ENCODE measurements around the gene CEACAM16. TPM values are rescaled to one million over a fixed set of nuclear protein-coding genes. Genes with fewer than 3 reads are reported as not detected.

CEACAM16 gene
- total RNA-seq, 1 experiment from 2014 or later = not detected

DNA sequence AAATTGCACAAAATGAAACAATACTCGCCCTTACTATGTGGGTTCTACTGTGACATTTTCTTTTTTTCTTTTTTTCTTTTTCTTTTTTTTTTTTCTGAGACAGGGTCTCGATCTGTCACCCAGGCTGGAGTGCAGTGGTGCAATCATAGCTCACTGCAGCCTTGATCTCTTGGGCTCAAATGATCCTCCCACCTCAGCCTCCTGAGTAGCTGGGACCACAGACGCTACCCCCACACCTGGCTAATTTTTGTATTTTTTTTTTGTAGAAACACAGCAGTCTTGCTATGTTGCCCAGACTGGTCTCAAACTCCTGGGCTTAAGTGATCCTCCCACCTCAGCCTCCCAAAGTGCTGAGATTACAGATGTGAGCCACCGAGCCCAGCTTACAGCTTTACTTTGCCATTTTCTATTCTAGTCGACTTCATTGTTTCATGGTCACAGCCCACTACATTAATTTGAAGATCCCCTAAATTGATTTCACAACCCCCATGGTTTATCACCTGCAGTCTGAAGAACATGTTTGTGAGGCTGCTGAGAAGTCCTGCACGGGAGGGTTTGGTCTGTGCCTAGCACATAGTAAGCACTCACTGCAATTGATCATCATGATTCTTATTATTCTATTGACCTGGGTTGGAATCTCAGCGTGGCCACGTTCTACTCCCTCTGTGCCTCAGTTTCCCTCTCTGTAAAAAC lies 53.3 kb downstream of the CEACAM16 start:
- no peak for ATAC-seq
- no TSS peak for BruUV-seq (replicated peaks)

More for the DNA sequence above, 53.3 kb downstream of the CEACAM16 start:
- intact Hi-C loops (cut with micrococcal nuclease) = no loop called here
- no peak overlapping the region for H3K4me3 ChIP-seq (replicated peaks in 1 of 2; ENCODE audit: low read depth in 1 of 2, low read length in 2 of 2)
- TF ChIP-seq JUND (IDR thresholded peaks at IDR 0.05) = no peak
- TF ChIP-seq, protein P1, sequence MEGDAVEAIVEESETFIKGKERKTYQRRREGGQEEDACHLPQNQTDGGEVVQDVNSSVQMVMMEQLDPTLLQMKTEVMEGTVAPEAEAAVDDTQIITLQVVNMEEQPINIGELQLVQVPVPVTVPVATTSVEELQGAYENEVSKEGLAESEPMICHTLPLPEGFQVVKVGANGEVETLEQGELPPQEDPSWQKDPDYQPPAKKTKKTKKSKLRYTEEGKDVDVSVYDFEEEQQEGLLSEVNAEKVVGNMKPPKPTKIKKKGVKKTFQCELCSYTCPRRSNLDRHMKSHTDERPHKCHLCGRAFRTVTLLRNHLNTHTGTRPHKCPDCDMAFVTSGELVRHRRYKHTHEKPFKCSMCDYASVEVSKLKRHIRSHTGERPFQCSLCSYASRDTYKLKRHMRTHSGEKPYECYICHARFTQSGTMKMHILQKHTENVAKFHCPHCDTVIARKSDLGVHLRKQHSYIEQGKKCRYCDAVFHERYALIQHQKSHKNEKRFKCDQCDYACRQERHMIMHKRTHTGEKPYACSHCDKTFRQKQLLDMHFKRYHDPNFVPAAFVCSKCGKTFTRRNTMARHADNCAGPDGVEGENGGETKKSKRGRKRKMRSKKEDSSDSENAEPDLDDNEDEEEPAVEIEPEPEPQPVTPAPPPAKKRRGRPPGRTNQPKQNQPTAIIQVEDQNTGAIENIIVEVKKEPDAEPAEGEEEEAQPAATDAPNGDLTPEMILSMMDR (IDR thresholded peaks at IDR 0.05 in 2 of 3, conservative IDR thresholded peaks at IDR 0.05 in 1 of 3; ENCODE audit: borderline replicate concordance in 1 of 3, insufficient read depth in 1 of 3, low read depth in 2 of 3, low read length in 2 of 3) = no peak
- no peak for TF ChIP-seq RAD21 (IDR thresholded peaks at IDR 0.05; ENCODE audit: low read depth)
- no peak for TF ChIP-seq FOSL1 (IDR thresholded peaks at IDR 0.05; ENCODE audit: low read depth)
- TF ChIP-seq, protein P2, sequence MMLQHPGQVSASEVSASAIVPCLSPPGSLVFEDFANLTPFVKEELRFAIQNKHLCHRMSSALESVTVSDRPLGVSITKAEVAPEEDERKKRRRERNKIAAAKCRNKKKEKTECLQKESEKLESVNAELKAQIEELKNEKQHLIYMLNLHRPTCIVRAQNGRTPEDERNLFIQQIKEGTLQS (IDR thresholded peaks at IDR 0.05) = no peak
- TF ChIP-seq, protein P3, sequence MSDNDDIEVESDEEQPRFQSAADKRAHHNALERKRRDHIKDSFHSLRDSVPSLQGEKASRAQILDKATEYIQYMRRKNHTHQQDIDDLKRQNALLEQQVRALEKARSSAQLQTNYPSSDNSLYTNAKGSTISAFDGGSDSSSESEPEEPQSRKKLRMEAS (IDR thresholded peaks at IDR 0.05) = no peak
- TF ChIP-seq ZNF274 (IDR thresholded peaks at IDR 0.05; ENCODE audit: low read depth, low read length) = no peak
- TF ChIP-seq SIN3A (IDR thresholded peaks at IDR 0.05; ENCODE audit: low read depth) = no peak
- TF ChIP-seq EGR1 (IDR thresholded peaks at IDR 0.05; ENCODE audit: low read depth) = no peak
- TF ChIP-seq ZFX (IDR thresholded peaks at IDR 0.05) = no peak
- TF ChIP-seq POLR2AphosphoS5 (IDR thresholded peaks at IDR 0.05; ENCODE audit: low read depth, low read length) = no peak
- TF ChIP-seq SP1 (IDR thresholded peaks at IDR 0.05; ENCODE audit: low read depth) = no peak
- no peak for TF ChIP-seq EZH2 (IDR thresholded peaks at IDR 0.05)
- POLR2A ChIA-PET = interaction anchor here (0.8 to 2.8 kb wide), 5 partner anchors 9 to 25 kb away, joined by 3 to 36 read pairs (median 4); no protein-coding TSS in a partner anchor
- H3K27me3 ChIP-seq (ENCODE audit: insufficient read depth, low read length) = no peaks in the 10 kb centered on the region
- CTCF ChIA-PET = interaction anchor here (3.2 kb wide), 1 partner anchor 19 kb away, joined by 20 read pairs; no protein-coding TSS in a partner anchor
- H3K79me2 ChIP-seq (ENCODE audit: insufficient read depth, low read length) = peaks cover 30% of the 10 kb centered on the region
- no peak overlapping the region for H3K9ac ChIP-seq (ENCODE audit: low read length)
- DNase-seq (ENCODE audit: low read depth, low spot score) = no peak
- H3K4me1 ChIP-seq (ENCODE audit: control insufficient read depth in 1 of 2, insufficient read depth in 2 of 2, low read length in 2 of 2) = peaks cover 36 to 76% of the 10 kb centered on the region in 2 experiments
- peak overlapping the region; percentile 95 for H3K27ac ChIP-seq (ENCODE audit: low read depth, low read length)
- RAD21 ChIA-PET (ENCODE audit: low non-redundant PET in 1 of 2, low total read pairs in 2 of 2, uncharacterized antibody in 2 of 2, unreplicated experiment in 2 of 2) = interaction anchor here (0.7 to 2.3 kb wide), 3 partner anchors 10 to 28 kb away, joined by 3 to 12 read pairs (median 10); no protein-coding TSS in a partner anchor
- H3K9me2 ChIP-seq (ENCODE audit: insufficient read depth) = no peaks in the 10 kb centered on the region
- no peaks in the 10 kb centered on the region for H4K20me1 ChIP-seq (ENCODE audit: insufficient read depth)
- H3K36me3 ChIP-seq (ENCODE audit: control insufficient read depth in 1 of 2, insufficient read depth in 2 of 2, low read length in 2 of 2) = peaks cover 4 to 5% of the 10 kb centered on the region in 2 experiments; a peak in 2 of 4 replicates
- H2AFZ ChIP-seq (ENCODE audit: low read depth, low read length, poor library complexity, severe bottlenecking) = no peak overlapping the region
- peak overlapping the region; percentile 98 for H3K4me2 ChIP-seq (ENCODE audit: low read length)
- no peaks in the 10 kb centered on the region for H3K9me3 ChIP-seq (ENCODE audit: control insufficient read depth in 1 of 2, insufficient read depth in 1 of 2, low read depth in 1 of 2, low read length in 2 of 2)

Measured in HCT116 (cell line).